SU-DHL-6 (cell line): ENCODE results near the gene MEAK7.

Experiments used
- EZH2phosphoT487 ChIP-seq: fragments of 200-600 bp; sonication (generic), shearing (Covaris generic); conservative IDR thresholded peaks from 2 replicates; pipeline ENCODE4 v1.6.1; 2018; ENCODE audit warnings: mild to moderate bottlenecking, antibody characterized with exemption, low read length, moderate library complexity, mixed read lengths
- TF ChIP-seq, protein P1 (sequence below): fragments of 200-600 bp; sonication (generic); IDR thresholded peaks from one replicate; pipeline ENCODE4 v1.5.1; 2017; ENCODE audit warnings: antibody characterized with exemption, mild to moderate bottlenecking, low read length, moderate library complexity; ENCODE audit not compliant: insufficient read depth, poor library complexity, severe bottlenecking

DNA sequence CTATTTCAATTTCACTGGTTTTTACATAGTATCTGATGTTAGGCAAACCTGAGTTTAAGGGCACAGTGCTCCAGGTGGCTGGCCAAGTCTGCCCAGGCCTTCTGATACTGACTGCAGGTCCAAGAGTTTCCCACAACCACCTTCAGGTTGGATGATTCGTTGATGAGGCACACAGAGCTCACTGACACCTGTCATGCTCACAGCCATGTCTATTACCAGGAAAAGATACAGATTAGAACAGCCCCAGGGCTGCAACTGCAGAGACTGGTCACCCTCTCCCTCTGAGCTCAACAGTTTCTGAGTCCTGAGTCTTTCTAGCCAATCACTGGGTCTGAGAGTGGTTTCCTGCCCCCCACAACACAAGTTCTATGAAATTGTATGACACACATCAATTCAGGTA lies 37.2 kb downstream of the MEAK7 start:
- TF ChIP-seq, protein P1, sequence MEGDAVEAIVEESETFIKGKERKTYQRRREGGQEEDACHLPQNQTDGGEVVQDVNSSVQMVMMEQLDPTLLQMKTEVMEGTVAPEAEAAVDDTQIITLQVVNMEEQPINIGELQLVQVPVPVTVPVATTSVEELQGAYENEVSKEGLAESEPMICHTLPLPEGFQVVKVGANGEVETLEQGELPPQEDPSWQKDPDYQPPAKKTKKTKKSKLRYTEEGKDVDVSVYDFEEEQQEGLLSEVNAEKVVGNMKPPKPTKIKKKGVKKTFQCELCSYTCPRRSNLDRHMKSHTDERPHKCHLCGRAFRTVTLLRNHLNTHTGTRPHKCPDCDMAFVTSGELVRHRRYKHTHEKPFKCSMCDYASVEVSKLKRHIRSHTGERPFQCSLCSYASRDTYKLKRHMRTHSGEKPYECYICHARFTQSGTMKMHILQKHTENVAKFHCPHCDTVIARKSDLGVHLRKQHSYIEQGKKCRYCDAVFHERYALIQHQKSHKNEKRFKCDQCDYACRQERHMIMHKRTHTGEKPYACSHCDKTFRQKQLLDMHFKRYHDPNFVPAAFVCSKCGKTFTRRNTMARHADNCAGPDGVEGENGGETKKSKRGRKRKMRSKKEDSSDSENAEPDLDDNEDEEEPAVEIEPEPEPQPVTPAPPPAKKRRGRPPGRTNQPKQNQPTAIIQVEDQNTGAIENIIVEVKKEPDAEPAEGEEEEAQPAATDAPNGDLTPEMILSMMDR, result no peak
- TF ChIP-seq EZH2phosphoT487, result no peak
